ENCODE results near the gene MAGED4B. TPM values are rescaled to one million over a fixed set of nuclear protein-coding genes. Genes with fewer than 3 reads are reported as not detected.
"Not testable (repeated sequence)": the region's sequence is repeated elsewhere in the genome, so short reads cannot be mapped to it uniquely, and the experiment has no call there.

MAGED4B gene, protein sequence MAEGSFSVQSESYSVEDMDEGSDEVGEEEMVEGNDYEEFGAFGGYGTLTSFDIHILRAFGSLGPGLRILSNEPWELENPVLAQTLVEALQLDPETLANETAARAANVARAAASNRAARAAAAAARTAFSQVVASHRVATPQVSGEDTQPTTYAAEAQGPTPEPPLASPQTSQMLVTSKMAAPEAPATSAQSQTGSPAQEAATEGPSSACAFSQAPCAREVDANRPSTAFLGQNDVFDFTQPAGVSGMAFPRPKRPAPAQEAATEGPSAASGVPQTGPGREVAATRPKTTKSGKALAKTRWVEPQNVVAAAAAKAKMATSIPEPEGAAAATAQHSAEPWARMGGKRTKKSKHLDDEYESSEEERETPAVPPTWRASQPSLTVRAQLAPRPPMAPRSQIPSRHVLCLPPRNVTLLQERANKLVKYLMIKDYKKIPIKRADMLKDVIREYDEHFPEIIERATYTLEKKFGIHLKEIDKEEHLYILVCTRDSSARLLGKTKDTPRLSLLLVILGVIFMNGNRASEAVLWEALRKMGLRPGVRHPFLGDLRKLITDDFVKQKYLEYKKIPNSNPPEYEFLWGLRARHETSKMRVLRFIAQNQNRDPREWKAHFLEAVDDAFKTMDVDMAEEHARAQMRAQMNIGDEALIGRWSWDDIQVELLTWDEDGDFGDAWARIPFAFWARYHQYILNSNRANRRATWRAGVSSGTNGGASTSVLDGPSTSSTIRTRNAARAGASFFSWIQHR
- total RNA-seq = 0.13 and 1.6 TPM in 2 replicates

DNA sequence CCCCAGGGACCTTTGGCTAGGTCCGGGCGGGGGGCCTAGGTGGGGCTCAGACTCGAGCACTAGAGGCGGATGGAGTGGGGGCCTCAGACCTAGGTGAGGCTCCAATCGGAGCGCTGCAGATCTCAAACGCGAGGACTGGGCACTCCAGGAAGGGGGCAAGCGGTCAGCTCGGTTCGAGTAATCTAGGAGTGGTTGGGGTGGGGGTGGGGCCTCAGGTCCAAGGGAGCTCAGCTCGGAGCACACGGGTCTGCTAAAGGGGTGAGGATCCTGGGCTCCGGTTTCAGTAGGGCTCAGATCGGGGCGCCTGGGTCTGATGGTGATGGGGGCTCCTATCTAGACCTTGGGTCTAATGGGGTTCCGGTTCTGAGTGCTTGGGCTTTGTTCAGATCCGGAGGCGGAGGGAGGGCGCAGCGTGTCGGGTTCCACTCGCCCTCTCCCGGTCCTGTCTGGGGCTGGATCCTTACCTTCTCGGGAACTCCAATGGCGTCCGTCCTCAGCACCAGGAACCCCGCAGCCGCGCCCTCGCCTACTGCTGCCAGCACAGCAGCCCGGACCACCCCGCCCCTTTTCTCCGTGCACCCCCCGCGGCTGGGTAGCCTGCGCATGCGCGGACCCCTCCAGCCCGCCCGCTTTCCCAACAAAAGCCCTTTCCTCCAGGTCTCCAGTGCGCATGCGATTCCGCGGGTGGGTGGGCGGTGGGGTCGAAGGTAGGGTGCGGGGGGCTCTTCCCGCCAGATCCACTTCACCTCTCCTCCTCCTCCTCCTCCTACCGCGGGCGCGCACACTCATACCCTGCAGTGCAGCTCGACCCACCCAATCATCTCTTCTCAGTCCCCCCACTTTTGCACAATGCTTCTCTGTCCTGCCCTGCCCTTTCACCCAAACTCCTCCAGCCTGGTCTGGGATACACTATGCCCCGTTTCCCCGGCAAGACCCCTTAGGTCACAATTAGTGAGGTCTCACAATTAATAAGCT is at the start of gene MAGED4B:
Gene MAGED4B (minus strand): TSS at position 518 of the 975 bp plus-strand sequence. CDS start 1,011 bp downstream, outside the sequence.
- DNase-seq (ENCODE audit: low read depth); H3K4me3 ChIP-seq (ENCODE audit: low read depth, low read length); FAIRE-seq; H3K36me3 ChIP-seq (ENCODE audit: control insufficient read depth, insufficient read depth, low read length); H3K27me3 ChIP-seq (ENCODE audit: control insufficient read depth, insufficient read depth, low read length): not testable (repeated sequence)

DNA sequence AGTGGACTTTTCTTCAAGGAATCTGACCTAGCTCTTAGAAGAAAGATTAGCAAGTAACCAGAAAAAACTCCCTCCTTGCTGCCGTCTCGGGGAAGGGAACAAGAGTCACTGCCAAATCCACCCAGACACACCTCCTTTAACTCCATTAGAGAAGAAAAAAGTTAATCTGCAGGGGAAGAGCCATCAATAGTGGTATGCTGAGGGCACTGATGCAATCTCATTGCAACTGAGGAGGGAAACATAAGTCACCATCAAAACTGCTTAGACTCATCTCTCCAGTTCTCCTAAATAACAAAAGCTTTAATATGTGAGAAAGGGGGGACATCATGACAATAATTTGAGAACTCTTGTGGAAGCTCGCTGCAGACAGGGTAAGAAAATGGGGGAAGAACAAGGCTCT is 49.3 kb upstream of the MAGED4B start:
- DNase-seq (ENCODE audit: low read depth) (no peak), FAIRE-seq (no peak)
- TF ChIP-seq, protein P1, sequence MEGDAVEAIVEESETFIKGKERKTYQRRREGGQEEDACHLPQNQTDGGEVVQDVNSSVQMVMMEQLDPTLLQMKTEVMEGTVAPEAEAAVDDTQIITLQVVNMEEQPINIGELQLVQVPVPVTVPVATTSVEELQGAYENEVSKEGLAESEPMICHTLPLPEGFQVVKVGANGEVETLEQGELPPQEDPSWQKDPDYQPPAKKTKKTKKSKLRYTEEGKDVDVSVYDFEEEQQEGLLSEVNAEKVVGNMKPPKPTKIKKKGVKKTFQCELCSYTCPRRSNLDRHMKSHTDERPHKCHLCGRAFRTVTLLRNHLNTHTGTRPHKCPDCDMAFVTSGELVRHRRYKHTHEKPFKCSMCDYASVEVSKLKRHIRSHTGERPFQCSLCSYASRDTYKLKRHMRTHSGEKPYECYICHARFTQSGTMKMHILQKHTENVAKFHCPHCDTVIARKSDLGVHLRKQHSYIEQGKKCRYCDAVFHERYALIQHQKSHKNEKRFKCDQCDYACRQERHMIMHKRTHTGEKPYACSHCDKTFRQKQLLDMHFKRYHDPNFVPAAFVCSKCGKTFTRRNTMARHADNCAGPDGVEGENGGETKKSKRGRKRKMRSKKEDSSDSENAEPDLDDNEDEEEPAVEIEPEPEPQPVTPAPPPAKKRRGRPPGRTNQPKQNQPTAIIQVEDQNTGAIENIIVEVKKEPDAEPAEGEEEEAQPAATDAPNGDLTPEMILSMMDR (IDR thresholded peaks at IDR 0.05; ENCODE audit: insufficient read depth, low read length, severe bottlenecking) = no peak
- Histone ChIP-seq H3K36me3 (ENCODE audit: control insufficient read depth, insufficient read depth, low read length) (no peaks in the 10 kb centered on the region), H3K27me3 (ENCODE audit: control insufficient read depth, insufficient read depth, low read length) (no peaks in the 10 kb centered on the region), H3K4me3 (ENCODE audit: low read depth, low read length) (no peak overlapping the region)

DNA sequence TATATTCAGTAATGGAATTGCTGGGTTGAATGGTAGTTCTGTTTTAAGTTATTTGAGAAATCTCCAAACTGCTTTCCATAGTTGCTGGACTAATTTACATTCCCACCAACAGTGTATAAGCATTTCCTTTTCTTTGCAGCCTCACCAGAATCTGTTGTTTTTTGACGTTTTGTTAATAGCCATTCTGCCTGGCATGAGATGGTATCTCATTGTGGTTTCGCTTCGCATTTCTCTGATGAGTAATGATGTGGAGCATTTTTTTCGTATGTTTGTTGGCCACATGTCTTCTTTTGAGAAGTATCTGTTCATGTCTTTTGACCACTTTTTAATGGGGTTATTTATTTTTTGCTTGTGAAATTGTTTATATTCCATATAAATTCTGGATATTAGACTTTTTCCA is 13.6 kb upstream of the MAGED4B start:
- H3K27me3 ChIP-seq (ENCODE audit: control insufficient read depth, insufficient read depth, low read length) = no peaks in the 10 kb centered on the region

DNA sequence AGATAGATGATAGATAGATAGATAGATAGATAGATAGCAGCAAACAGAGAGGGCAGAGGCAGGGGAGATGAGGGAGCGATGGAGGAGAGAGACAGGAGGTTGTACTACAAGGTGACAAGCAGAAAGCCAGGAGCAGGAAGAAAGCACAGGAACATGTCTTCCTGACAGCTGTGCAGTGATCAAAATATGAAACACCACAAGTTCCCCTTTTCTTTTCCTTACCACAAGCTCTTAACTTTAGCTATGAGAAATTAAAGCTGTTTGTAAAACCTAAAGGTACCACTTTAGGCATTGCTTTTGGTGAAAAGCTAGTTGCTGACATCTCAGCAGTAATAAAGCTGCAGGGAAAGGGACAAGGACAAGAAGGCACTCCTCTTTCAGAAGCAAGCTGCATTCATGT is 9.1 kb upstream of the MAGED4B start:
- H3K27me3 ChIP-seq (ENCODE audit: control insufficient read depth, insufficient read depth, low read length) = no peaks in the 10 kb centered on the region
- H3K4me3 ChIP-seq (ENCODE audit: low read depth, low read length) = no peak overlapping the region
- TF ChIP-seq, protein P1 (IDR thresholded peaks at IDR 0.05; ENCODE audit: insufficient read depth, low read length, severe bottlenecking) = no peak
- no peak for FAIRE-seq
- no peaks in the 10 kb centered on the region for H3K36me3 ChIP-seq (ENCODE audit: control insufficient read depth, insufficient read depth, low read length)
- DNase-seq (ENCODE audit: low read depth) = no peak

More for the DNA sequence above, 13.6 kb upstream of the MAGED4B start:
- FAIRE-seq = no peak
- no peak for DNase-seq (ENCODE audit: low read depth)
- Histone ChIP-seq H3K4me3 (ENCODE audit: low read depth, low read length) (no peak overlapping the region), H3K36me3 (ENCODE audit: control insufficient read depth, insufficient read depth, low read length) (no peaks in the 10 kb centered on the region)
- TF ChIP-seq, protein P1 (IDR thresholded peaks at IDR 0.05; ENCODE audit: insufficient read depth, low read length, severe bottlenecking) = no peak

DNA sequence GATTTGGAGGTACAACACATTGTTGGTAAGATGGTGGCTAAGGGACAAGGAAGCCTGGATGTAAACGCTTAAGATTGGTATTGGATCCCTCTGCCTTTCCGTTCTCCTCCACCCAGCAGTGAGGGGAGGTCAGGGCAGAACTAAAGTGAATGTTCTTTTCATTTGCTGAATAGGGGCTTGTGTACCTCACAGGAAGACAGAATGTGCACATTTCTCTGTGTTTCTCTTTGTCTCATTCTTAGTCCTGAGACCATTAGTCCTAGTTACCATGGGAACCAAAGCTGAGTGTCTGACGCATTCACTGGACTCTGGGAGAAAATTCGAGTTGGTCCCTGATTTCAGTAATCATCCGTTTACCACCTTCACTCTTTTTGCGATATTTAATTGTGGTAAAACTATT is 26.7 kb downstream of the MAGED4B start:
- not testable (repeated sequence) for DNase-seq (ENCODE audit: low read depth); H3K27me3 ChIP-seq (ENCODE audit: control insufficient read depth, insufficient read depth, low read length); H3K36me3 ChIP-seq (ENCODE audit: control insufficient read depth, insufficient read depth, low read length); H3K4me3 ChIP-seq (ENCODE audit: low read depth, low read length)
- FAIRE-seq = peak; percentile 98

DNA sequence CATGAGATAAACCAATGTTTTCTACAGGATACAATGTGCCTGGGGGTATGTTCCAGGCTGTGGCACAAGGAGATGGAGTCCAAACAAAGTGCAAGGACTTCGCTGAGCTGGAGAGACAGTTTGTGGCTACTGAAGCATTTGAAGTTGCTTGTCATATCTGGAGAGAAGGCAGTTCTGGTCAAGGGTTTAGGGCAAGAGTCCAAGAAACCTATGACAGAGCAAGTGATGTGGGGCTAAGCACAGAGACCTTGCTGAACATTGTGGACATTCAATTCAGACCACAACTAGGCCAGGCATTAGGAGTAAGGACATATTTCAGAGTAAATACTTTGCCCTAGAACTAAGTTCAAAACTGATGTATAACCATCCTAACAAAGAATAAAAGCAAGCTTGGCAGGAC is 34.8 kb downstream of the MAGED4B start:
- no peak for DNase-seq (ENCODE audit: low read depth)
- TF ChIP-seq, protein P1 (IDR thresholded peaks at IDR 0.05; ENCODE audit: insufficient read depth, low read length, severe bottlenecking) = no peak
- FAIRE-seq = no peak
- Histone ChIP-seq H3K36me3 (ENCODE audit: control insufficient read depth, insufficient read depth, low read length) (no peaks in the 10 kb centered on the region), H3K4me3 (ENCODE audit: low read depth, low read length) (no peak overlapping the region), H3K27me3 (ENCODE audit: control insufficient read depth, insufficient read depth, low read length) (no peaks in the 10 kb centered on the region)

Data from bronchial epithelial cell (primary cell).